Keratinocyte (primary cell): Measurements from ENCODE around the gene C19orf12. TPM values are rescaled to one million over a fixed set of nuclear protein-coding genes. Genes with fewer than 3 reads are reported as not detected.

Experiments used
- DNase-seq: peaks from one replicate; pipeline ENCODE4 v3.0.0-alpha.2; 2011; ENCODE audit warnings: low read depth, missing footprints, low spot score
- FAIRE-seq: peaks from 2 replicates; lab custom pipeline; 2011; peaks lifted over from hg19 to GRCh38; lab: Jason Lieb, UNC
- H2AFZ ChIP-seq: 2 replicates; pipeline ENCODE4 v1.6.0; 2012; ENCODE audit warnings: low read length, control low read depth, inconsistent platforms; ENCODE audit not compliant: control insufficient read depth
- H3K27ac ChIP-seq: 2 replicates; pipeline ENCODE4 v1.5.1; 2011; ENCODE audit warnings: low read length; ENCODE audit not compliant: control insufficient read depth, insufficient read depth
- H3K27me3 ChIP-seq: 3 replicates; pipeline ENCODE4 v1.6.0; 2011; ENCODE audit warnings: low read length; ENCODE audit not compliant: control insufficient read depth, insufficient read depth; ENCODE audit errors: extremely low read depth
- H3K36me3 ChIP-seq, 2 experiments: 2 replicates in 1 of 2; 3 replicates in 1 of 2; pipeline ENCODE4 v1.5.1; 2011; ENCODE audit warnings: low read length in 2 of 2, mild to moderate bottlenecking in 1 of 2; ENCODE audit not compliant: control insufficient read depth in 2 of 2, insufficient read depth in 2 of 2; ENCODE audit errors: extremely low read depth in 1 of 2
- H3K4me1 ChIP-seq: 3 replicates; pipeline ENCODE4 v1.5.1; 2011; ENCODE audit warnings: low read length; ENCODE audit not compliant: control insufficient read depth, insufficient read depth; ENCODE audit errors: extremely low read depth
- H3K4me2 ChIP-seq: 3 replicates; pipeline ENCODE4 v1.6.0; 2011; ENCODE audit warnings: low read depth, low read length; ENCODE audit not compliant: control insufficient read depth, insufficient read depth; ENCODE audit errors: extremely low read depth
- H3K4me3 ChIP-seq, 3 experiments: fragments of 200-600 bp in 1 of 3; sonication (generic) in 1 of 3; 2 replicates in 2 of 3; 3 replicates in 1 of 3; pipeline ENCODE4 v1.5.1; 2011 to 2016; ENCODE audit warnings: low read length in 3 of 3, mild to moderate bottlenecking in 3 of 3, control low read depth in 2 of 3, inconsistent platforms in 1 of 3, low read depth in 1 of 3, mixed read lengths in 1 of 3, mixed run types in 1 of 3, moderate library complexity in 1 of 3; ENCODE audit not compliant: control insufficient read depth in 2 of 3, insufficient read depth in 2 of 3; ENCODE audit errors: extremely low read depth in 1 of 3
- H3K79me2 ChIP-seq: 2 replicates; pipeline ENCODE4 v1.6.0; 2012; ENCODE audit warnings: low read length; ENCODE audit not compliant: control insufficient read depth, insufficient read depth
- H3K9ac ChIP-seq: 3 replicates; pipeline ENCODE4 v1.6.0; 2011; ENCODE audit warnings: low read length; ENCODE audit not compliant: control insufficient read depth, insufficient read depth; ENCODE audit errors: extremely low read depth
- H3K9me1 ChIP-seq: 3 replicates; pipeline ENCODE4 v1.6.0; 2011; ENCODE audit warnings: low read length; ENCODE audit not compliant: control insufficient read depth, insufficient read depth; ENCODE audit errors: extremely low read depth
- H3K9me3 ChIP-seq: 2 replicates; pipeline ENCODE4 v1.5.1; 2012; ENCODE audit warnings: low read depth, low read length; ENCODE audit not compliant: control insufficient read depth
- H4K20me1 ChIP-seq: 3 replicates; pipeline ENCODE4 v1.6.0; 2011; ENCODE audit warnings: low read length; ENCODE audit not compliant: control insufficient read depth, insufficient read depth; ENCODE audit errors: extremely low read depth
- EZH2 ChIP-seq: IDR thresholded peaks from one replicate; pipeline ENCODE4 v1.6.1; 2012; ENCODE audit warnings: inconsistent platforms, mild to moderate bottlenecking, low read length, moderate library complexity
- dilution Hi-C: fragments of 300-500 bp; cut with MboI; formaldehyde crosslinking; loops from one replicate; pipeline ENCODE4 v1.7.0; 2020; ENCODE audit warnings: low sequenced_read_pairs; ENCODE audit not compliant: extremely low pct_ligation_motif_present
- polyA plus RNA-seq, 5 experiments: library from polyadenylated mRNA; depleted of rRNA in 3 of 5; stranded (reverse) in 3 of 5; stranded (forward) in 1 of 5; unstranded in 1 of 5; fragments of >200 nt; gene quantifications; 1 replicate in 1 of 5; 2 replicates in 3 of 5; 3 replicates in 1 of 5; pipeline versions ENCODE4 v1.2.1 to v1.2.3, GENCODE V29; 2011 to 2012; ENCODE audit warnings: missing spikeins in 2 of 5, low read depth in 1 of 5, low replicate concordance in 1 of 5
- TF ChIP-seq, protein P1 (sequence below), 3 experiments: IDR thresholded peaks in 1 of 3; conservative IDR thresholded peaks in 1 of 3; optimal IDR thresholded peaks in 1 of 3; 2 replicates in 2 of 3; 3 replicates in 1 of 3; pipeline versions ENCODE3 to v1.5.1; 2011; ENCODE audit warnings: low read length in 3 of 3, mild to moderate bottlenecking in 3 of 3, moderate library complexity in 2 of 3, control low read depth in 1 of 3, inconsistent platforms in 1 of 3; ENCODE audit not compliant: insufficient read depth in 2 of 3; ENCODE audit errors: extremely low read depth in 1 of 3

The C19orf12 gene
- polyA plus RNA-seq, 1 donor (not counting 4 experiments of a cell fraction or from before 2014, with no cell fraction given), result 12.3 TPM

DNA sequence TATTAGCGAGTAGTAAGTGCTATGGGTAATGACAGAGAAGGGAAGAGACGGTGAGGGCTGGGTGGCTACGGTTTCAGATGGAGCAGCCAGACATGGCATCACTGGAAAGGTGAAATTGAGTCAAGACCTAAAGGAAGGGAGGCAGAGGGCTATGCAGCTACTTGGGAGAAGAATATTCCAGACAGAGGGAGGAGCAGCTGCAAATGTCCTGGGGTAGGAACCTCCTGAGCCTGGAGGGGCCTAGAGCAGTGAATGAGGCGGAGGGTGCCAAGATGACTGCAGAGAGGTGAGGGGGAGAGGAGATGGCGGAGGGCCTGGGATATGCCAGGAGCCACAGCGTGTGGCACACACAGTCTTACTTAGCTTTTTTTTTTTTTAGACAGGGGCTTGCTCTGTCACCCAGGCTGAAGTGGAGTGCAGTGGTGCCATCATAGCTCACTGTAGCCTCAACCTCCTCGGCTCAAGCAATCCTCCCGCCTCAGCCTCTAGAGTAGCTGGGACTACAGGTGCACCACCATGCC, 28.7 kb downstream of the C19orf12 start:
- peaks cover 5% of the 10 kb centered on the region for H3K4me1 ChIP-seq
- no peak overlapping the region for H2AFZ ChIP-seq
- no peaks in the 10 kb centered on the region for H3K36me3 ChIP-seq
- H3K4me3 ChIP-seq, result no peak overlapping the region
- H3K79me2 ChIP-seq, result no peaks in the 10 kb centered on the region
- H3K9me1 ChIP-seq, result no peaks in the 10 kb centered on the region
- H3K27ac ChIP-seq, result no peak overlapping the region
- no peak overlapping the region for H3K4me2 ChIP-seq
- peaks cover 3% of the 10 kb centered on the region for H3K9me3 ChIP-seq
- TF ChIP-seq, protein P1, sequence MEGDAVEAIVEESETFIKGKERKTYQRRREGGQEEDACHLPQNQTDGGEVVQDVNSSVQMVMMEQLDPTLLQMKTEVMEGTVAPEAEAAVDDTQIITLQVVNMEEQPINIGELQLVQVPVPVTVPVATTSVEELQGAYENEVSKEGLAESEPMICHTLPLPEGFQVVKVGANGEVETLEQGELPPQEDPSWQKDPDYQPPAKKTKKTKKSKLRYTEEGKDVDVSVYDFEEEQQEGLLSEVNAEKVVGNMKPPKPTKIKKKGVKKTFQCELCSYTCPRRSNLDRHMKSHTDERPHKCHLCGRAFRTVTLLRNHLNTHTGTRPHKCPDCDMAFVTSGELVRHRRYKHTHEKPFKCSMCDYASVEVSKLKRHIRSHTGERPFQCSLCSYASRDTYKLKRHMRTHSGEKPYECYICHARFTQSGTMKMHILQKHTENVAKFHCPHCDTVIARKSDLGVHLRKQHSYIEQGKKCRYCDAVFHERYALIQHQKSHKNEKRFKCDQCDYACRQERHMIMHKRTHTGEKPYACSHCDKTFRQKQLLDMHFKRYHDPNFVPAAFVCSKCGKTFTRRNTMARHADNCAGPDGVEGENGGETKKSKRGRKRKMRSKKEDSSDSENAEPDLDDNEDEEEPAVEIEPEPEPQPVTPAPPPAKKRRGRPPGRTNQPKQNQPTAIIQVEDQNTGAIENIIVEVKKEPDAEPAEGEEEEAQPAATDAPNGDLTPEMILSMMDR (optimal IDR thresholded peaks at IDR 0.05 in 1 of 3, IDR thresholded peaks at IDR 0.05 in 1 of 3, conservative IDR thresholded peaks at IDR 0.05 in 1 of 3; ENCODE audit: extremely low read depth in 1 of 3, insufficient read depth in 2 of 3, low read length in 3 of 3), result no peak
- TF ChIP-seq EZH2, result no peak
- no peak overlapping the region for H3K9ac ChIP-seq
- dilution Hi-C loops, result no loop called here
- FAIRE-seq, result no peak
- H3K27me3 ChIP-seq, result no peaks in the 10 kb centered on the region
- DNase-seq, result no peak
- no peaks in the 10 kb centered on the region for H4K20me1 ChIP-seq

DNA sequence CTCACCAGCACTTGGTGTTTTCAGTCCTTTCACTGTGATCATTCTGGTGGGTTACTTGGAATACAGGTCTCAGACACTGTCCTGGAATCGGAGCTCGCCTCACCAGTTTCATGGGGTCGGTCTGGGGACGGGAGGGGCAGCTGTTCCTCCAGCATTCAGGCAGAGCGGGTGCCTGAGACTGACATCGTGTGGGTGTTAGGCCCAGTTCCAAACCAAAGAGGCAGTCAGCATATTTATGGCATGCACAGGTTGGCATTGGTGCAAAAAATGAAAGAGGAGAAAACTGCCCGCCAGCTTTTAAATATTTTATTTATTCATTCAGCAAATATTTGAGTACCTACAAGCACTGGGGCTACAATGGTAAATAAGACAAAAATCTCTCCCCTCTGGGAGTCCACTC, 29.7 kb downstream of the C19orf12 start:
- no peaks in the 10 kb centered on the region for H3K79me2 ChIP-seq
- H2AFZ ChIP-seq, result peak overlapping the region; percentile 33
- H3K4me2 ChIP-seq, result no peak overlapping the region
- no peak overlapping the region for H3K27ac ChIP-seq
- no peaks in the 10 kb centered on the region for H3K9me1 ChIP-seq
- no peak for TF ChIP-seq EZH2
- TF ChIP-seq, protein P1 (optimal IDR thresholded peaks at IDR 0.05 in 1 of 3, IDR thresholded peaks at IDR 0.05 in 1 of 3, conservative IDR thresholded peaks at IDR 0.05 in 1 of 3; ENCODE audit: extremely low read depth in 1 of 3, insufficient read depth in 2 of 3, low read length in 3 of 3), result no peak
- H3K27me3 ChIP-seq, result no peaks in the 10 kb centered on the region
- H3K9me3 ChIP-seq, result no peaks in the 10 kb centered on the region
- DNase-seq, result no peak
- H3K36me3 ChIP-seq, result no peaks in the 10 kb centered on the region
- H4K20me1 ChIP-seq, result no peaks in the 10 kb centered on the region
- no peak for FAIRE-seq
- dilution Hi-C loops, result no loop called here
- no peak overlapping the region for H3K9ac ChIP-seq
- H3K4me1 ChIP-seq, result peaks cover 5% of the 10 kb centered on the region
- H3K4me3 ChIP-seq, result no peak overlapping the region
